ENCODE results near the gene RPL39L.

- TF ChIP-seq CTCF (IDR thresholded peaks at IDR 0.05) (no peak), EP300 (IDR thresholded peaks at IDR 0.05) (no peak)
Observed at GRCh38 chr3:187146389-187146788, 7.1 kb upstream of the RPL39L start.
